ENCODE results near the gene DNAH14.

Gene DNAH14

DNA sequence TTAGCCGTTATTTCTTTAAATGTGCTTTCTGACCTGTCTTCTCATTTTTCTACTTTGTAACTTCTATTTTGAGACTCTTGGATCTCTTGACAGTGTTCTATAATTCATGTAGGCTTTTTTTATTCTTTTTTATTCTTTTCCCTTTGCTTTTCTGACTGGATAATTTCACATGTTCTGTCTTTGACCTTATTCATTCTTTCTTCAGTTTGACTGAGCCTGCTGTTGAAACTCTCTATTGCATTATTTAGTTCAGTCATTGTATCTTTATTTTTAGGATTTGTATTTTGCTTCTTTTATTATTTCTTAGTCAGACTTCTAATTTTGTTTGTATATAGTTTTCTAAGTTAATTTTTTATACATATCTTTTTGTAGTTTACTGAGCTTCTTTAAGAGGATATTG, 66.1 kb downstream of the DNAH14 start:
- Histone ChIP-seq H3K4me3 (ENCODE audit: low read depth, low read length) (no peak overlapping the region), H3K4me1 (ENCODE audit: control insufficient read depth, insufficient read depth, low read length) (no peaks in the 10 kb centered on the region), H3K36me3 (ENCODE audit: control insufficient read depth in 2 of 2, insufficient read depth in 1 of 2, low read length in 2 of 2) (no peaks in the 10 kb centered on the region; a peak in 1 of 3 replicates), H3K27ac (ENCODE audit: extremely low read depth, low read depth, low read length) (no peak overlapping the region), H3K9me3 (ENCODE audit: control insufficient read depth, insufficient read depth, low read depth, low read length) (no peaks in the 10 kb centered on the region)
- CTCF ChIA-PET, result interaction anchor here (0.6 kb wide), 1 partner anchor 1167 kb away, joined by 3 read pairs; no protein-coding TSS in a partner anchor
- POLR2A ChIA-PET, result no interaction called here
- TF ChIP-seq, protein P1, sequence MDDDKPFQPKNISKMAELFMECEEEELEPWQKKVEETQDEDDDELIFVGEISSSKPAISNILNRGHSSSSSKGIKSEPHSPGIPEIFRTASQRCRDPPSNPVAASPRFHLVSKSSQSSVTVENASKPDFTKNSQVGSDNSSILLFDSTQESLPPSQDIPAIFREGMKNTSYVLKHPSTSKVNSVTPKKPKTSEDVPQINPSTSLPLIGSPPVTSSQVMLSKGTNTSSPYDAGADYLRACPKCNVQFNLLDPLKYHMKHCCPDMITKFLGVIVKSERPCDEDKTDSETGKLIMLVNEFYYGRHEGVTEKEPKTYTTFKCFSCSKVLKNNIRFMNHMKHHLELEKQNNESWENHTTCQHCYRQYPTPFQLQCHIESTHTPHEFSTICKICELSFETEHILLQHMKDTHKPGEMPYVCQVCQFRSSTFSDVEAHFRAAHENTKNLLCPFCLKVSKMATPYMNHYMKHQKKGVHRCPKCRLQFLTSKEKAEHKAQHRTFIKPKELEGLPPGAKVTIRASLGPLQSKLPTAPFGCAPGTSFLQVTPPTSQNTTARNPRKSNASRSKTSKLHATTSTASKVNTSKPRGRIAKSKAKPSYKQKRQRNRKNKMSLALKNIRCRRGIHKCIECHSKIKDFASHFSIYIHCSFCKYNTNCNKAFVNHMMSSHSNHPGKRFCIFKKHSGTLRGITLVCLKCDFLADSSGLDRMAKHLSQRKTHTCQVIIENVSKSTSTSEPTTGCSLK (tag by site-specific recombination; IDR thresholded peaks at IDR 0.05), result no peak
- no peak for TF ChIP-seq ZNF114 (tag by site-specific recombination; IDR thresholded peaks at IDR 0.05)
- peak; percentile 44 for TF ChIP-seq SETDB1 (IDR thresholded peaks at IDR 0.05; ENCODE audit: insufficient read length, low read length)
- TF ChIP-seq ZNF433 (tag by site-specific recombination; IDR thresholded peaks at IDR 0.05; ENCODE audit: low read depth), result no peak

DNA sequence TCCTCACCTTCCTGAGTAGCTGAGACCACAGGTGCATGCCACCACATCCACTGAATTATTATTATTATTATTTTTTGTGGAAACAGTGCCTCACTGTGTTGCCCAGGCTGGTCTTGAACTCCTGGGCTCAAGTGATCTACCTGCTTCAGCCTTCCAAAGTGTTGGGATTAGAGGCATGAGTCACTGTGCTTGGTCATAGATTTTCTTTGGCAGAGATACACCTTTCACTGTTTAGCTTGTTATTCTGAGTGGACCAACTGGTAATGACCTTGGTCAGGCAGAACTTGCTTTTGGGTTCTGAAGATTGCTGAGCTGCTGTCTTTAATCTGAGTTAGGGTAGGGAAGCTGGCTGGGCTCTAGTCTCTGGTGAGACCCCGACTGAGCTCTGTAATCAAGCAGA, 66.8 kb downstream of the DNAH14 start:
- ChIA-PET CTCF (no interaction called here), POLR2A (no interaction called here)
- H3K9me3 ChIP-seq (ENCODE audit: control insufficient read depth, insufficient read depth, low read depth, low read length), result no peaks in the 10 kb centered on the region
- H3K4me1 ChIP-seq (ENCODE audit: control insufficient read depth, insufficient read depth, low read length), result no peaks in the 10 kb centered on the region
- H3K36me3 ChIP-seq (ENCODE audit: control insufficient read depth in 2 of 2, insufficient read depth in 1 of 2, low read length in 2 of 2), result no peaks in the 10 kb centered on the region; a peak in 1 of 3 replicates
- H3K27ac ChIP-seq (ENCODE audit: extremely low read depth, low read depth, low read length), result no peak overlapping the region
- TF ChIP-seq ZNF600 (tag by site-specific recombination; IDR thresholded peaks at IDR 0.05), result no peak
- TF ChIP-seq ZNF426 (tag by site-specific recombination; IDR thresholded peaks at IDR 0.05), result no peak
- no peak for TF ChIP-seq TCF7L2 (IDR thresholded peaks at IDR 0.05; ENCODE audit: borderline replicate concordance, low read depth, low read length)
- TF ChIP-seq ZSCAN30 (tag by site-specific recombination; IDR thresholded peaks at IDR 0.05), result no peak
- TF ChIP-seq, protein P2, sequence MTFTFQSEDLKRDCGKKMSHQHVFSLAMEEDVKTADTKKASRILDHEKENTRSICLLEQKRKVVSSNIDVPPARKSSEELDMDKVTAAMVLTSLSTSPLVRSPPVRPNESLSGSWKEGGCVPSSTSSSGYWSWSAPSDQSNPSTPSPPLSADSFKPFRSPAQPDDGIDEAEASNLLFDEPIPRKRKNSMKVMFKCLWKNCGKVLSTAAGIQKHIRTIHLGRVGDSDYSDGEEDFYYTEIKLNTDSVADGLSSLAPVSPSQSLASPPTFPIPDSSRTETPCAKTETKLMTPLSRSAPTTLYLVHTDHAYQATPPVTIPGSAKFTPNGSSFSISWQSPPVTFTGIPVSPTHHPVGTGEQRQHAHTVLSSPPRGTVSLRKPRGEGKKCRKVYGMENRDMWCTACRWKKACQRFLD (tag by site-specific recombination; IDR thresholded peaks at IDR 0.05), result no peak
- no peak for TF ChIP-seq SETDB1 (IDR thresholded peaks at IDR 0.05; ENCODE audit: insufficient read length, low read length)
- TF ChIP-seq ZNF76 (tag by site-specific recombination; IDR thresholded peaks at IDR 0.05; ENCODE audit: borderline replicate concordance, low read depth), result no peak
- TF ChIP-seq RBAK (tag by site-specific recombination; IDR thresholded peaks at IDR 0.05), result no peak
- TF ChIP-seq, protein P1 (tag by site-specific recombination; IDR thresholded peaks at IDR 0.05), result no peak
- no peak for TF ChIP-seq ZXDB (tag by site-specific recombination; IDR thresholded peaks at IDR 0.05)
- TF ChIP-seq, protein P3, sequence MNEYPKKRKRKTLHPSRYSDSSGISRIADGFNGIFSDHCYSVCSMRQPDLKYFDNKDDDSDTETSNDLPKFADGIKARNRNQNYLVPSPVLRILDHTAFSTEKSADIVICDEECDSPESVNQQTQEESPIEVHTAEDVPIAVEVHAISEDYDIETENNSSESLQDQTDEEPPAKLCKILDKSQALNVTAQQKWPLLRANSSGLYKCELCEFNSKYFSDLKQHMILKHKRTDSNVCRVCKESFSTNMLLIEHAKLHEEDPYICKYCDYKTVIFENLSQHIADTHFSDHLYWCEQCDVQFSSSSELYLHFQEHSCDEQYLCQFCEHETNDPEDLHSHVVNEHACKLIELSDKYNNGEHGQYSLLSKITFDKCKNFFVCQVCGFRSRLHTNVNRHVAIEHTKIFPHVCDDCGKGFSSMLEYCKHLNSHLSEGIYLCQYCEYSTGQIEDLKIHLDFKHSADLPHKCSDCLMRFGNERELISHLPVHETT (tag by site-specific recombination; IDR thresholded peaks at IDR 0.05), result no peak
- TF ChIP-seq, protein P4, sequence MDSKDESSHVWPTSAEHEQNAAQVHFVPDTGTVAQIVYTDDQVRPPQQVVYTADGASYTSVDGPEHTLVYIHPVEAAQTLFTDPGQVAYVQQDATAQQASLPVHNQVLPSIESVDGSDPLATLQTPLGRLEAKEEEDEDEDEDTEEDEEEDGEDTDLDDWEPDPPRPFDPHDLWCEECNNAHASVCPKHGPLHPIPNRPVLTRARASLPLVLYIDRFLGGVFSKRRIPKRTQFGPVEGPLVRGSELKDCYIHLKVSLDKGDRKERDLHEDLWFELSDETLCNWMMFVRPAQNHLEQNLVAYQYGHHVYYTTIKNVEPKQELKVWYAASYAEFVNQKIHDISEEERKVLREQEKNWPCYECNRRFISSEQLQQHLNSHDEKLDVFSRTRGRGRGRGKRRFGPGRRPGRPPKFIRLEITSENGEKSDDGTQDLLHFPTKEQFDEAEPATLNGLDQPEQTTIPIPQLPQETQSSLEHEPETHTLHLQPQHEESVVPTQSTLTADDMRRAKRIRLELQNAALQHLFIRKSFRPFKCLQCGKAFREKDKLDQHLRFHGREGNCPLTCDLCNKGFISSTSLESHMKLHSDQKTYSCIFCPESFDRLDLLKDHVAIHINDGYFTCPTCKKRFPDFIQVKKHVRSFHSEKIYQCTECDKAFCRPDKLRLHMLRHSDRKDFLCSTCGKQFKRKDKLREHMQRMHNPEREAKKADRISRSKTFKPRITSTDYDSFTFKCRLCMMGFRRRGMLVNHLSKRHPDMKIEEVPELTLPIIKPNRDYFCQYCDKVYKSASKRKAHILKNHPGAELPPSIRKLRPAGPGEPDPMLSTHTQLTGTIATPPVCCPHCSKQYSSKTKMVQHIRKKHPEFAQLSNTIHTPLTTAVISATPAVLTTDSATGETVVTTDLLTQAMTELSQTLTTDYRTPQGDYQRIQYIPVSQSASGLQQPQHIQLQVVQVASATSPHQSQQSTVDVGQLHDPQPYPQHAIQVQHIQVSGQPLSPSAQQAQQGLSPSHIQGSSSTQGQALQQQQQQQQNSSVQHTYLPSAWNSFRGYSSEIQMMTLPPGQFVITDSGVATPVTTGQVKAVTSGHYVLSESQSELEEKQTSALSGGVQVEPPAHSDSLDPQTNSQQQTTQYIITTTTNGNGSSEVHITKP (tag by site-specific recombination; IDR thresholded peaks at IDR 0.05), result no peak
- no peak overlapping the region for H3K4me3 ChIP-seq (ENCODE audit: low read depth, low read length)
